ENCODE data around the gene PRDM11.

PRDM11 gene

DNA sequence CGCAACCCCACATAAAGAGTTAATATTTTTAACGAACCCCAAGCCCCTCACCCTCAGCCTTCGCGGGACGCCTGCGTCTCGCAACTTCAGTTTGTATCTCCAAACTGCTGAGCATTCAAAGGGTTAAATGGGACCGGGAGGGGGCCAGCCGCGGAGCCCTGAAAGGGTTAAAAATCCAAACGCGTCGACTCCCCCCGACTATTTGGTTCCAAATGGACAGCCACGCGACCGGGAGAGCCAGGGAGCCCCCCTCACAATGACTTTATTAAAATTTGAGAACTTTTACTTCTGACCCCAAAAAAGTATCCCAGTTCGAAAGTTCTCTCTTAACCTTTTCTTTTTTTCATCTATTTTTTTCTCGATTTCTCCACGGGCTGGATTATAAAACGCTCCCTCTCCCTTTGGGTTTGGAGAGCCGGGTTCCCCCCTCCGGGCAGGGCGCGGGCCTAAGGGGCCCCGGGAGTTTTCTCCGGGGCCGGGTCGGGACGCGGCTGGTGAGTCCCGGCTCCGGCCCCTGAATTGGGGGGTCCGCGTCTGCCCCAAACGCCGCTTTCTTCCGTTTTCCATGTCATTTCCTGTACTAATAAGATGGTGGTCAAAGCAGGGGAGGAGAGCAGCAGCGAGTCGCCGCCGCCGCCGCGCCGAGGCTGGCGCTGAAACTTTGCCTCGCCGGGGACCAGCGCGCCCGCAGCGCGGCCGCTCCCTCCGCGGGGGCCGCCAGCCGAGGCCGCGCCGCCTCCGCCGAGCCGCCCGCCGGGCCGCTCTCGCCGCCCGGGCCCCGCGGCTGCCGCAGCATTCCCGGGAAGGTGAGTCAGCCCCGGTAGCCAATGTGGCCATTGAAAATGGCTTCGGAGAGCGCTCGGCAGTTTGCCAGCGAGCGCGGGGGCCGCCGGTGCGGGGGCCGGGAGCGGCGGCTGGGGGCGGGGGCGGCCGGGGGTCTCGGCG is at the start of gene PRDM11:
Gene PRDM11 (plus strand): TSS at position 568 of the 945 bp plus-strand sequence. CDS start 35,128 bp downstream, outside the sequence.
- no peak for DNase-seq (ENCODE audit: low read depth, low spot score)
- no peaks in the 10 kb centered on the region for H3K9me3 ChIP-seq (ENCODE audit: low read depth, low read length)
- H3K36me3 ChIP-seq (ENCODE audit: insufficient read depth, low read length), result no peaks in the 10 kb centered on the region
- peak within 1 kb of the TSS; percentile 90 for H3K4me3 ChIP-seq
- TF ChIP-seq FOXP2 (optimal IDR thresholded peaks at IDR 0.05; ENCODE audit: control extremely low read depth, extremely low read length, insufficient read depth), result no peak
- TF ChIP-seq EZH2 (IDR thresholded peaks at IDR 0.05), result no peak
- no peak for TF ChIP-seq POLR2AphosphoS5 (IDR thresholded peaks at IDR 0.05; ENCODE audit: borderline replicate concordance, low read depth, low read length)
- H3K27ac ChIP-seq, result no peak within 1 kb of the TSS
- peak within 1 kb of the TSS; percentile 78 for H3K9ac ChIP-seq (ENCODE audit: insufficient read length)

DNA sequence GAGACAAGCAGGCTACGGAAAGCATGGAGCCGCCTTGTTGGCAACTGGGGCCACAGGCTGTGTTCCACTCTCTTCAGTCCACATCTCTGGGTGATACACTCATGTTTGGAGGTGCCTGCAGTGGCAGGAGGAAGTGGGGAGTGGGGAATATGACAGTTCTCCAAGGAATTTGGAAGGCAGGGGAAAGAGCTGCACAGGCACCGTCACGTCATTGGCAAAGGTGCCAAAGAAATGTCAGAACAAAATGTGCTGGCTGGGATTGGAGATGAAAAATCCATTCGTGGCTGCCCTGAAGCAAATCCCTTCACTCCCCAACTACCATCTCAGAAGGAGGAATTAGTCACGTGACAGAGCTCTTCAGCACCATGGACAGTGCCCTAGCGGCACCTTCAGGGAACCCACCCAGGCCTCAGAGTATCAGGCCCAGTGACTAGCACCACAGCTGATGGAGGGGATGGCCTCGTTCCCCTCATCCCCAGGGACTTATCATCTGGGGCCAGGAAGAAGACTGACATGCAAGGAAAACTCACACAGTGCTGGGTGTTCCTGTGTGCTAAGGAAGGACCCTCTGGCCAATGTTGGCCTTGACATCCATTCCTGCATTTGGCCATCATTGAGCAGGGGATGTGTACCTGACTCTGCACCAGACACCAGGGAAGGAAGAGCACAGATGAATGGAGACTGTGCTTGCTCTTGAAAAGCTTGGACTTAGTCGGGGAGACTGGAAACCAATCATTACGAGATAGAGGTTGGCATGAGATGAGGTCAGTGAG is 48.5 kb upstream of the PRDM11 start:
- H3K27ac ChIP-seq, result no peak overlapping the region
- no peaks in the 10 kb centered on the region for H3K36me3 ChIP-seq (ENCODE audit: insufficient read depth, low read length)
- H3K9me3 ChIP-seq (ENCODE audit: low read depth, low read length), result no peaks in the 10 kb centered on the region
- H3K9ac ChIP-seq (ENCODE audit: insufficient read length), result no peak overlapping the region
- no peak overlapping the region for H3K4me3 ChIP-seq
- no peak for TF ChIP-seq FOXP2 (optimal IDR thresholded peaks at IDR 0.05; ENCODE audit: control extremely low read depth, extremely low read length, insufficient read depth)
- TF ChIP-seq EZH2 (IDR thresholded peaks at IDR 0.05), result no peak
- no peak for TF ChIP-seq POLR2AphosphoS5 (IDR thresholded peaks at IDR 0.05; ENCODE audit: borderline replicate concordance, low read depth, low read length)
- DNase-seq (ENCODE audit: low read depth, low spot score), result peak; percentile 34

DNA sequence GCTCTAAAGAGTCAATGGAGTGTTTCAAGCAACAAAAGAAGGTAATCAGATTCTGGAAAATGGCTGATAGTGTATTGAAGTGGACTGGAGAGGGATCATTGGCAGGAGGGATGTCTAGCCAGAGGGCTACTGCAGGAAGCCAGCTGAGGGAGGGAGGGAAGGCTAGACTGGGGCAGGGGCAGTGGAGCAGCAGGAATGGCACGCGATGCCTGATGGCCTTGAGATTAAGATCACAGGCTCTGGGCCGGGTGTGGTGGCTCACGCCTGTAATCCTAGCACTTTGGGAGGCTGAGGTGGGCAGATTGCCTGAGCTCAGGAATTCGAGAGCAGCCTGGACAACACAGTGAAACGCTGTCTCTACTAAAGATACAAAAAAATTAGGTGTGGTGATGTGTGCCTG is 47.5 kb upstream of the PRDM11 start:
- TF ChIP-seq POLR2AphosphoS5 (IDR thresholded peaks at IDR 0.05; ENCODE audit: borderline replicate concordance, low read depth, low read length), result no peak
- no peak for TF ChIP-seq EZH2 (IDR thresholded peaks at IDR 0.05)
- no peak for TF ChIP-seq FOXP2 (optimal IDR thresholded peaks at IDR 0.05; ENCODE audit: control extremely low read depth, extremely low read length, insufficient read depth)
- Histone ChIP-seq H3K27ac (no peak overlapping the region), H3K4me3 (no peak overlapping the region), H3K9ac (ENCODE audit: insufficient read length) (no peak overlapping the region), H3K36me3 (ENCODE audit: insufficient read depth, low read length) (no peaks in the 10 kb centered on the region), H3K9me3 (ENCODE audit: low read depth, low read length) (no peaks in the 10 kb centered on the region)
- DNase-seq (ENCODE audit: low read depth, low spot score), result no peak

DNA sequence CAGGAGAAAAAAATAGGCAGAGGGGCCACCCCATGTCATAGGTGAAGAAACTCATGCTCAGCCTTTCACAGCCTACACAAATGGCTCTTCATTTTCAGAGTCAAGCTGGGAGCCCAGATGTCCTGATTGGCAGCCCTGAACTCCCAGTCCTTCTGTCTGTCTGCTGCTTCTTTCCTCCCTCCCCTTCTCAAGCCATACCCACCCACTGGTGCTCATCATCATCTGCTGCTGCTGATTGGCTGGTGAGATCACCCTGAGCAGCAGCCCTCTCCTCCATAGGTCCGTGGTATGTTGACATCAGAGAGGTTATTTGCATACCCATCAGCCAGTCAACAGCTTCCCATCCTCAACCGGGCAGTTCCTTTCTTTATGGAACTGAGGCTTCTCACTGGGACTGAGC is 46.1 kb upstream of the PRDM11 start:
- TF ChIP-seq POLR2AphosphoS5 (IDR thresholded peaks at IDR 0.05; ENCODE audit: borderline replicate concordance, low read depth, low read length) (no peak), FOXP2 (optimal IDR thresholded peaks at IDR 0.05; ENCODE audit: control extremely low read depth, extremely low read length, insufficient read depth) (no peak), EZH2 (IDR thresholded peaks at IDR 0.05) (no peak)
- no peak overlapping the region for H3K27ac ChIP-seq
- H3K9ac ChIP-seq (ENCODE audit: insufficient read length), result no peak overlapping the region
- H3K9me3 ChIP-seq (ENCODE audit: low read depth, low read length), result no peaks in the 10 kb centered on the region
- no peaks in the 10 kb centered on the region for H3K36me3 ChIP-seq (ENCODE audit: insufficient read depth, low read length)
- H3K4me3 ChIP-seq, result no peak overlapping the region
- no peak for DNase-seq (ENCODE audit: low read depth, low spot score)

DNA sequence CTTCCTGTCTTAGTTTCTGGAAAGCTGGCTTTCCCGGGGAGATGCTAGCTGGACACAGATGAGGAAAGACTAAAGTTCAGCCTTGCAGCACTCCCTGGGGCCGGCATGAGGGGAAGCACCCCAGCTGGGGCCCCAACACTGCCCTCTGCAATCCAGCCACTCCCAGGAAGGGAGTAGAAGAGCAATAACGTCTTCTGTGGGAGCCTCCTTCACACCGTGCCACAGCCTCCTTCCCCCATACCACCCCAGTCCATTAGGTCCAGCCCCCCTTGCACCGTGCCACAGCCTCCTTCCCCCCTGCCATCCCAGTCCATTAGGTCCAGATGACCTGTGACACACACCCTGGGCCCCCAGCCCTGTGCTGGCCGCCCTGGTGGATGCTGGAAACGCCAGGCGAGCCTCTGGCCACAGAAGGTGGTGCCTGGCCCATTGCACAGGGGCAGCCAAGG is 44.1 kb upstream of the PRDM11 start:
- no peaks in the 10 kb centered on the region for H3K9me3 ChIP-seq (ENCODE audit: low read depth, low read length)
- no peak overlapping the region for H3K27ac ChIP-seq
- TF ChIP-seq POLR2AphosphoS5 (IDR thresholded peaks at IDR 0.05; ENCODE audit: borderline replicate concordance, low read depth, low read length) (no peak), FOXP2 (optimal IDR thresholded peaks at IDR 0.05; ENCODE audit: control extremely low read depth, extremely low read length, insufficient read depth) (no peak), EZH2 (IDR thresholded peaks at IDR 0.05) (no peak)
- H3K36me3 ChIP-seq (ENCODE audit: insufficient read depth, low read length), result no peaks in the 10 kb centered on the region
- no peak overlapping the region for H3K4me3 ChIP-seq
- no peak for DNase-seq (ENCODE audit: low read depth, low spot score)
- H3K9ac ChIP-seq (ENCODE audit: insufficient read length), result no peak overlapping the region

DNA sequence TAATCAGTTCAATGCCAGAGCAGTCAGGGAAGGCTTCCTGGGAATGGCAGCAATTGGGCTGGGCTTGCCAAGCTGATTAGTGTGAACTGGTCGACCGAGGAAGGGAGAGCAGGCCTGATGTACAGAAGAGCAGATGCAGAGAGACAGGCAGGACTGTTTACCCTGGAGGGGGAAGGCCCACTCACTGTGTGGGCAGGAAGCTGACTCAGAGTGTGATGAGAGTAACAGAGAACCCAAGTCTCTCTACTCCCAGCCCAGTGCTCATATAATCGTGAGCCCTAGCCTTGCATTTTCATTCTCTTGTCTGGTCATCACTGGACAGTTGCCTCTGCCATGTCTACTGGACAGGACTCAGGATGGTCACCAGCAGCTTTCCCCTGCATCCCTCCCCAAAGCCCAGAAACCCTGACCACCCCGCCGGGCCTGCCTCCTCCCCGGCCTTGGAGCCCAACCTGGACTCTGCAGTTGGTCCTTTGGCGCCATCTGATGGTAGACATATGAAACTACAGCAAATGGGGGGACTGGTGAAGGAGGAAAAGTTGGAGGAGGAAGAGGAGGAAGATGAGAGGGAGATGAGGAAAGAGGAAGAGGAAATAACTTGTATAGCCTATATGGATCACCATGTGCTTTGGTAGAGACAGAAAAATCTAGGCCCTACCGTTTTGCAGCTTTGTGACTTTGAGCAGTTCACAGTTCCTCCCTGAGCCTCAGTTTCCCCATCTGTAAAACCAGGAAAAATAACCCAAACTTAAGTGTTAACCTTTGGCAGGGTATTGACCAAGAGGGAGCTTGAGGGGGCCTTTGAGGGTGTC is 43.4 kb upstream of the PRDM11 start:
- no peak for DNase-seq (ENCODE audit: low read depth, low spot score)
- H3K4me3 ChIP-seq, result no peak overlapping the region
- H3K27ac ChIP-seq, result no peak overlapping the region
- H3K9ac ChIP-seq (ENCODE audit: insufficient read length), result no peak overlapping the region
- no peaks in the 10 kb centered on the region for H3K9me3 ChIP-seq (ENCODE audit: low read depth, low read length)
- H3K36me3 ChIP-seq (ENCODE audit: insufficient read depth, low read length), result no peaks in the 10 kb centered on the region
- TF ChIP-seq FOXP2 (optimal IDR thresholded peaks at IDR 0.05; ENCODE audit: control extremely low read depth, extremely low read length, insufficient read depth), result no peak

DNA sequence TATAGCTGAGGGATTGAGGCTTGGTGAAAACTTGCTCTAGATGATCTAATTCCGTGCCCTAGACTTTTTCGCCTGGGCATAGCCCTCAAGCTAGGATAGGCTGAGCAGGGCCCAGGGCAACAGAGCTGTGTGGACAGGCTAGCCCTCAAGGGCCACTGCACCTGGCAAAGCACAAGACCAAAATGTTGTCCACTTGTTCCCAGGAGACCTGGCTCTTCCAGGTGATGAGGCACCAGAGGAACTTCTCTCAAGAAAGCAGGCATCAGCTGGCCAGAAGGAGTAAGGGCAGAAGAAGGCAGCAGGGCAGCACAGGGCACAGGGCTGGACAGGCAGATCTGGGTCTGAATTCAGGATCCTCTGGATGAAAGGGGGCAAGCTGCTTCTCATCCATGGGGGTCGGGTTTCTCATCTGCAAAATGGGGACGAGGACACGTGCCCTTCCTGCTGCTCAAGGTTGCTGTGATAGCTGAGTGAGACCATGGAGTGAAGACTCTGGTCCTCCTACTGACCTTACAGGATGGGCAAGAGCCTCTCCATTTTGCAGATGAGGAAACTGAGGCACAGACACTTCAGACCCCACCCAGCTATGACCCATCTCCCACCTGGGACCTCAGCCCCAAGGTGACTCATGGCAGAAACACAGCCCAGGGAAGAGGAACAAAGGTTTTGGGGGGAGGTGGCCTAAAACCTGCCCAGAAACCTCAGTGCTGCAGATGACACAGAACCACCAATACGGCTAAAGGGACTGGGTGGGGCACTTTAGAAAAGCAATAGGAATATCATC is 42.2 kb upstream of the PRDM11 start:
- TF ChIP-seq EZH2 (IDR thresholded peaks at IDR 0.05) (no peak), POLR2AphosphoS5 (IDR thresholded peaks at IDR 0.05; ENCODE audit: borderline replicate concordance, low read depth, low read length) (no peak), FOXP2 (optimal IDR thresholded peaks at IDR 0.05; ENCODE audit: control extremely low read depth, extremely low read length, insufficient read depth) (no peak)
- no peak overlapping the region for H3K9ac ChIP-seq (ENCODE audit: insufficient read length)
- DNase-seq (ENCODE audit: low read depth, low spot score), result no peak
- H3K4me3 ChIP-seq, result no peak overlapping the region
- H3K27ac ChIP-seq, result no peak overlapping the region
- no peaks in the 10 kb centered on the region for H3K36me3 ChIP-seq (ENCODE audit: insufficient read depth, low read length)
- no peaks in the 10 kb centered on the region for H3K9me3 ChIP-seq (ENCODE audit: low read depth, low read length)

Measured in SK-N-MC (cell line).